Measurements from ENCODE around the gene PROCA1. TPM values are rescaled to one million over a fixed set of nuclear protein-coding genes. Genes with fewer than 3 reads are reported as not detected.

Gene PROCA1
- total RNA-seq, 2 experiments from 2014 or later: 5.0 to 5.1 TPM

DNA sequence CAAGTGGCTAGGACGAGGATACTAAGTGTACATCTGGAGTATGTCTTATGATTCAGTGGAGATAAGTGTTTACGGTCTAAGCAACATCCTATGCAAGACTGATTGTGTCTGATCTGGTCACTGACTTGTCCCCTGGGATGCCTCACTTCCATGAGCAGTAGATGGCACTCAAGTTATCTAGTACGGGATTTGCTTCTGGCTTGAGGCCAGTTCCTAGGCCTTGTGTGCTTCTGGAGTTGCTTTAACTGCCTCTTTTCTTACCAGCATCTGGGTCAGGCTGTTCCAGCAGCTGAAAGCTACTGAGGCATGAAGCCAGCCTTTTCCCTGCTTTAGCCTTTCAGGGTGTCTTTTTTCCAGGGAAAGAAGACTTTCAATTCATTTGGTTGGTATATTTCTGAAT, 26.7 kb downstream of the PROCA1 start:
- peaks cover 64% of the 10 kb centered on the region for H3K36me3 Mint-ChIP-seq (ENCODE audit: low read depth)
- POLR2A ChIA-PET: no interaction called here
- CTCF ChIA-PET: no interaction called here

DNA sequence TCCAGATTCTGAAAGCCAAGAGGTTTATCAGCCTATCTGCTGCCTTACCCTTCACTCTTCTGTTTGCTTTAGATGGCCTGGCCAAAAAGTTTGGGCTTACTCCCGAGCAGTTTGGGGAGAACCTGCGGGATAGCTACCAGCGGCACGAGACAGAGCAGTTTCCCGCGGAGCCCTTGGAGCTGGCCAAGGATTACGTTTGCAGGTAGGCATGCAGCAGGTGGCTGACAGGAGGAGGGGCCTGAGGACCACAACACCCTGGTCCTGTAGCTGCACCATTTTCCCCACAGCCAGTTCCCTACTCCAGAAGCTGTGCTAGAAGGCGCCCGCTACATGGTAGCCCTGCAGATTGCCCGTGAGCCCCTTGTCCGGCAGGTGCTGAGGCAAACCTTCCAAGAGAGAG, 29.0 kb downstream of the PROCA1 start:
- DNase-seq (no peak), ATAC-seq (no peak)
- Mint-ChIP-seq H3K36me3 (ENCODE audit: low read depth) (peaks cover 55% of the 10 kb centered on the region), H3K4me1 (ENCODE audit: low read depth) (no peaks in the 10 kb centered on the region), H3K27me3 (no peaks in the 10 kb centered on the region), H3K27ac (no peak overlapping the region), H3K4me3 (no peak overlapping the region), H3K9me3 (no peaks in the 10 kb centered on the region)
- POLR2A ChIA-PET: interaction anchor here (0.7 to 1.0 kb wide), 4 partner anchors 9 to 27 kb away, joined by 3 to 4 read pairs (median 4); no protein-coding TSS in a partner anchor
- intact Hi-C loops (cut with micrococcal nuclease): no loop called here
- TF ChIP-seq, protein P1, sequence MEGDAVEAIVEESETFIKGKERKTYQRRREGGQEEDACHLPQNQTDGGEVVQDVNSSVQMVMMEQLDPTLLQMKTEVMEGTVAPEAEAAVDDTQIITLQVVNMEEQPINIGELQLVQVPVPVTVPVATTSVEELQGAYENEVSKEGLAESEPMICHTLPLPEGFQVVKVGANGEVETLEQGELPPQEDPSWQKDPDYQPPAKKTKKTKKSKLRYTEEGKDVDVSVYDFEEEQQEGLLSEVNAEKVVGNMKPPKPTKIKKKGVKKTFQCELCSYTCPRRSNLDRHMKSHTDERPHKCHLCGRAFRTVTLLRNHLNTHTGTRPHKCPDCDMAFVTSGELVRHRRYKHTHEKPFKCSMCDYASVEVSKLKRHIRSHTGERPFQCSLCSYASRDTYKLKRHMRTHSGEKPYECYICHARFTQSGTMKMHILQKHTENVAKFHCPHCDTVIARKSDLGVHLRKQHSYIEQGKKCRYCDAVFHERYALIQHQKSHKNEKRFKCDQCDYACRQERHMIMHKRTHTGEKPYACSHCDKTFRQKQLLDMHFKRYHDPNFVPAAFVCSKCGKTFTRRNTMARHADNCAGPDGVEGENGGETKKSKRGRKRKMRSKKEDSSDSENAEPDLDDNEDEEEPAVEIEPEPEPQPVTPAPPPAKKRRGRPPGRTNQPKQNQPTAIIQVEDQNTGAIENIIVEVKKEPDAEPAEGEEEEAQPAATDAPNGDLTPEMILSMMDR (IDR thresholded peaks at IDR 0.05): no peak
- CTCF ChIA-PET: interaction anchor here (0.6 to 1.2 kb wide), 3 partner anchors 34 to 67 kb away, joined by 3 to 4 read pairs (median 3); no protein-coding TSS in a partner anchor

More for the DNA sequence above, 26.7 kb downstream of the PROCA1 start:
- TF ChIP-seq, protein P1 (IDR thresholded peaks at IDR 0.05): no peak
- H3K9me3 Mint-ChIP-seq: no peaks in the 10 kb centered on the region
- H3K27ac Mint-ChIP-seq: no peak overlapping the region
- ATAC-seq (no peak), DNase-seq (no peak)
- no peaks in the 10 kb centered on the region for H3K27me3 Mint-ChIP-seq
- no peak overlapping the region for H3K4me3 Mint-ChIP-seq
- H3K4me1 Mint-ChIP-seq (ENCODE audit: low read depth): no peaks in the 10 kb centered on the region
- intact Hi-C loops (cut with micrococcal nuclease): no loop called here

DNA sequence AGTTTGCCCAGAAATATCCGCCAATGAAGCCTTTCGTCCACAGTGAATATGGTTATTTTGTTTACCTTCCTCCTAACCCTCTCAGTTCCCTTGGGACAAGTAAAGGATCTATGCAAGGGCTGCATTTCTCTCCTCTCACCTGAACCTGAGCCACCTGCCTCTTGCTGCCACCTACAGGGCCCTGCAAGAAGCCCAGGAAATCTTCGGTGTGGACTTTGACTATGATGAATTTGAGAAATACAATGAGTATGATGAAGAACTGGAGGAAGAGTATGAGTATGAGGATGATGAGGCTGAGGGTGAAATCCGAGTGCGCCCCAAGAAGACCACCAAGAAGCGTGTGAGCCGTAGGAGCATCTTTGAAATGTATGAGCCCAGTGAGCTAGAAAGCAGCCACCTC, 35.7 kb downstream of the PROCA1 start:
- TF ChIP-seq, protein P1 (IDR thresholded peaks at IDR 0.05): no peak
- ChIA-PET CTCF (interaction anchor here (1.0 to 6.9 kb wide), 6 partner anchors 14 to 51 kb away, joined by 3 to 66 read pairs (median 4); partner anchors contain the start of genes BLTP2, SDF2 and SUPT6H), POLR2A (interaction anchor here (0.8 to 2.3 kb wide), 3 partner anchors 16 to 36 kb away, joined by 3 to 11 read pairs (median 3); partner anchors contain the start of gene BLTP2)
- Mint-ChIP-seq H3K27ac (no peak overlapping the region), H3K9me3 (no peaks in the 10 kb centered on the region), H3K36me3 (ENCODE audit: low read depth) (peaks cover 63% of the 10 kb centered on the region), H3K27me3 (no peaks in the 10 kb centered on the region), H3K4me1 (ENCODE audit: low read depth) (no peaks in the 10 kb centered on the region), H3K4me3 (no peak overlapping the region)
- intact Hi-C loops (cut with micrococcal nuclease): no loop called here
- DNase-seq (peak; percentile 24), ATAC-seq (peak; percentile 27)

DNA sequence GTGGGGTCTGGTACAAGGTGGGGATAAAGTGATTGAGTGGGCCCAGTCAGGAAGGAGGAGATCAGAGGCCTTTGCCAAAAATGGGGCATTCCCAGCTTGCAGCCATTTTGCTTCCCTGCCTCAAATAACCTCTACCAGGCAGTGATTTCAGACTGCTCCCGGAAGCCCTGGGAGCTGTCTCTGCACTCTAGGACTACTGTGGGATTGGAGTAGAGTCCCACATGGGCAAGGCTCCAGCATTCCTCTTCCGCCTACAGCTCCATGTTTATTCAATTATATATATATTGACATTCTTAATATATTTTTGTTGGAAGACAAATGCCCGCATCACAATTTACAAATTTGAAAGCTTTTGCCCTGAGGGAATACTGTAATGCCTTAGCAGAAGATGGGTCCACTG, 36.2 kb downstream of the PROCA1 start:
- ChIA-PET CTCF (interaction anchor here (1.0 to 6.9 kb wide), 6 partner anchors 13 to 51 kb away, joined by 3 to 66 read pairs (median 4); partner anchors contain the start of gene BLTP2), POLR2A (interaction anchor here (0.8 to 1.1 kb wide), 3 partner anchors 15 to 35 kb away, joined by 3 read pairs; no protein-coding TSS in a partner anchor)
- H3K4me3 Mint-ChIP-seq: no peak overlapping the region

DNA sequence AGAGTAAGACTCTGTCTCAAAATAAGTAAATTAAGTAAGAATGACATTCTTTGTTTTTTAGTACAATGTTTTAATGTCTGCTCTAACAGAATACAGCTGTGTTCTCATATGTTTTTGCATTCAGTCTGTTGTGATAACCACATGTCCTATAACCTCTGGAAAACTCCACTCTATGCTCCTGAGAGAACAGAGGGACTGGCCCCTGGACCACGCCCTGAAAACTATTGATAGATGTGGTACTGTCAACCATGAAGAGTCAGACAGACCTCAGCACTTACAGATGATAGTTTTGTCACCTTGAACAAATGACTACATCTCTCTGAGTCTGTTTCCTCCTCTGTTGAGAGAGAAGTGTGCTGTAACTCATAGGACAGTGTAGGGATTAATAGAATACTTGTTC, 41.8 kb downstream of the PROCA1 start:
- intact Hi-C loops (cut with micrococcal nuclease): no loop called here
- H3K9me3 Mint-ChIP-seq: no peaks in the 10 kb centered on the region
- TF ChIP-seq, protein P1 (IDR thresholded peaks at IDR 0.05): no peak
- no peak overlapping the region for H3K4me3 Mint-ChIP-seq
- DNase-seq: no peak
- no peak overlapping the region for H3K27ac Mint-ChIP-seq
- POLR2A ChIA-PET: no interaction called here
- no peak for ATAC-seq
- peaks cover 47% of the 10 kb centered on the region for H3K36me3 Mint-ChIP-seq (ENCODE audit: low read depth)
- CTCF ChIA-PET: interaction anchor here (1.8 to 2.0 kb wide), 2 partner anchors 23 to 57 kb away, joined by 5 to 17 read pairs; no protein-coding TSS in a partner anchor
- peaks cover 17% of the 10 kb centered on the region for H3K4me1 Mint-ChIP-seq (ENCODE audit: low read depth)
- H3K27me3 Mint-ChIP-seq: no peaks in the 10 kb centered on the region

More for the DNA sequence above, 36.2 kb downstream of the PROCA1 start:
- ATAC-seq (no peak), DNase-seq (no peak)
- TF ChIP-seq, protein P1 (IDR thresholded peaks at IDR 0.05): no peak
- no peaks in the 10 kb centered on the region for H3K9me3 Mint-ChIP-seq
- intact Hi-C loops (cut with micrococcal nuclease): no loop called here
- H3K36me3 Mint-ChIP-seq (ENCODE audit: low read depth): peaks cover 65% of the 10 kb centered on the region
- H3K27ac Mint-ChIP-seq: no peak overlapping the region
- H3K4me1 Mint-ChIP-seq (ENCODE audit: low read depth): no peaks in the 10 kb centered on the region
- no peaks in the 10 kb centered on the region for H3K27me3 Mint-ChIP-seq
